RWPE2 (cell line): ENCODE results near the gene MMP23B.

Experiments
- ATAC-seq: fragments of 200-7000 bp; cut with Tn5 transposase; 3 replicates; pipeline ENCODE4 v1.9.1; 2021; ENCODE audit warnings: low read depth
- DNase-seq: peaks from one replicate; pipeline ENCODE4 v3.0.0-alpha.2; 2020; ENCODE audit warnings: low spot score
- H3K27ac ChIP-seq: fragments of 450-650 bp; 2 replicates; pipeline ENCODE4 v1.5.1; 2017; ENCODE audit warnings: mild to moderate bottlenecking; ENCODE audit not compliant: poor library complexity, severe bottlenecking
- H3K27me3 ChIP-seq: fragments of 250-450 bp; sonication (Bioruptor Pico); 2 replicates; pipeline ENCODE4 v1.5.1; 2021; ENCODE audit warnings: mild to moderate bottlenecking, moderate library complexity; ENCODE audit not compliant: insufficient read depth, poor library complexity, severe bottlenecking
- H3K36me3 ChIP-seq: fragments of 250-450 bp; sonication (Bioruptor Pico); 2 replicates; pipeline ENCODE4 v1.5.1; 2020; ENCODE audit warnings: low read depth, mild to moderate bottlenecking, moderate library complexity
- H3K4me1 ChIP-seq: fragments of 250-450 bp; sonication (Bioruptor Pico); 2 replicates; pipeline ENCODE4 v1.5.1; 2021; ENCODE audit warnings: mild to moderate bottlenecking, moderate library complexity; ENCODE audit not compliant: insufficient read depth, poor library complexity, severe bottlenecking
- H3K4me3 ChIP-seq: fragments of 250-450 bp; sonication (Bioruptor Pico); 2 replicates; pipeline ENCODE4 v1.5.1; 2021; ENCODE audit warnings: mild to moderate bottlenecking, moderate library complexity; ENCODE audit not compliant: severe bottlenecking
- H3K9me3 ChIP-seq: fragments of 250-450 bp; sonication (Bioruptor Pico); 2 replicates; pipeline ENCODE4 v1.5.1; 2021; ENCODE audit warnings: mild to moderate bottlenecking, moderate library complexity; ENCODE audit not compliant: severe bottlenecking
- TF ChIP-seq, protein P1 (sequence below): fragments of 450-650 bp; IDR thresholded peaks from one replicate; pipeline ENCODE4 v1.5.1; 2017; ENCODE audit warnings: mild to moderate bottlenecking, moderate library complexity; ENCODE audit not compliant: poor library complexity, severe bottlenecking

MMP23B gene

DNA sequence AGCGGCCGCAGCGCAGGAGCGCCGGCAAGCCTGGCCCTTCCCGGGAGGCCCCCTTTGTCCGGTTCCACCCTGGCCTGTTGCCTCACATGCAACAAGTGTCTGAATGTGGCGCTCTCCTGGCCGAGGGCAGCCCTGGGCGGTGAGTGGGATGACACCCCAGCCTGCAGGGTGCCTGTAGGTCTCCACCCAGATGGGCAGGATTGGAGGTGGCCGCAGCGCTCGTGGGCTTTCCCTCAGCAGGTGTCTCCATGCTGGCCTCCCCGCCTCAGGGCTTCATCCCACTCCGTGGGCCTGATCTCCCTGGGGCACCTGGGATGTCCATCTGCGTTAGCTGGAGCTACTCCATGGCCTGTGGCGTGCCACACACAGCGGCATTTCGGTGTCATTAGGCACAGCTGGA, 15.1 kb upstream of the MMP23B start:
- no peak overlapping the region for H3K27ac ChIP-seq
- H3K4me3 ChIP-seq: peak overlapping the region; percentile 83
- no peaks in the 10 kb centered on the region for H3K4me1 ChIP-seq
- TF ChIP-seq, protein P1, sequence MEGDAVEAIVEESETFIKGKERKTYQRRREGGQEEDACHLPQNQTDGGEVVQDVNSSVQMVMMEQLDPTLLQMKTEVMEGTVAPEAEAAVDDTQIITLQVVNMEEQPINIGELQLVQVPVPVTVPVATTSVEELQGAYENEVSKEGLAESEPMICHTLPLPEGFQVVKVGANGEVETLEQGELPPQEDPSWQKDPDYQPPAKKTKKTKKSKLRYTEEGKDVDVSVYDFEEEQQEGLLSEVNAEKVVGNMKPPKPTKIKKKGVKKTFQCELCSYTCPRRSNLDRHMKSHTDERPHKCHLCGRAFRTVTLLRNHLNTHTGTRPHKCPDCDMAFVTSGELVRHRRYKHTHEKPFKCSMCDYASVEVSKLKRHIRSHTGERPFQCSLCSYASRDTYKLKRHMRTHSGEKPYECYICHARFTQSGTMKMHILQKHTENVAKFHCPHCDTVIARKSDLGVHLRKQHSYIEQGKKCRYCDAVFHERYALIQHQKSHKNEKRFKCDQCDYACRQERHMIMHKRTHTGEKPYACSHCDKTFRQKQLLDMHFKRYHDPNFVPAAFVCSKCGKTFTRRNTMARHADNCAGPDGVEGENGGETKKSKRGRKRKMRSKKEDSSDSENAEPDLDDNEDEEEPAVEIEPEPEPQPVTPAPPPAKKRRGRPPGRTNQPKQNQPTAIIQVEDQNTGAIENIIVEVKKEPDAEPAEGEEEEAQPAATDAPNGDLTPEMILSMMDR: no peak
- H3K9me3 ChIP-seq: no peaks in the 10 kb centered on the region
- H3K27me3 ChIP-seq: no peaks in the 10 kb centered on the region
- H3K36me3 ChIP-seq: no peaks in the 10 kb centered on the region
- ATAC-seq: no peak
- DNase-seq: peak; percentile 62

DNA sequence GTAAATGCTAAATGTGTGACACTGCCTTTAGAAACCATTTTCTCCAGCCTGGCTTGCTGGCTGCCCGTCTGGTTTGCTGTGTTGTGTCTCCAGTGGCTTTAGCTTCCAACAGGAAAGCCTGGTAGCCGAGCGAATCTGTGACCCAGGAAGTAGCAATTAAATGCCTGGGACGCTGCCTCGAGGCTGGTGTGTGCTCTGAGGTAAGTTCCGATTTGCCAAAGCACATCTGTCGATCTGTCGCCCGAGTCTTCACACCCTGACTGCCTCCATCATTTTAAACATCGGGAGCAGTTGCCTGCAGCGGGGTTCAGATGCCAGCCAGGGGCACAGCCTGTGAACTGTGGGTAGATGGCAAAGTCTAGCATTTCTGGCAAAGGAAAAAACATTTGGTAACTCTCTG, 14.5 kb upstream of the MMP23B start:
- Histone ChIP-seq H3K27me3 (no peaks in the 10 kb centered on the region), H3K4me3 (no peak overlapping the region), H3K36me3 (no peaks in the 10 kb centered on the region), H3K9me3 (no peaks in the 10 kb centered on the region), H3K4me1 (no peaks in the 10 kb centered on the region), H3K27ac (no peak overlapping the region)
- DNase-seq: no peak
- no peak for ATAC-seq
- TF ChIP-seq, protein P1: no peak

DNA sequence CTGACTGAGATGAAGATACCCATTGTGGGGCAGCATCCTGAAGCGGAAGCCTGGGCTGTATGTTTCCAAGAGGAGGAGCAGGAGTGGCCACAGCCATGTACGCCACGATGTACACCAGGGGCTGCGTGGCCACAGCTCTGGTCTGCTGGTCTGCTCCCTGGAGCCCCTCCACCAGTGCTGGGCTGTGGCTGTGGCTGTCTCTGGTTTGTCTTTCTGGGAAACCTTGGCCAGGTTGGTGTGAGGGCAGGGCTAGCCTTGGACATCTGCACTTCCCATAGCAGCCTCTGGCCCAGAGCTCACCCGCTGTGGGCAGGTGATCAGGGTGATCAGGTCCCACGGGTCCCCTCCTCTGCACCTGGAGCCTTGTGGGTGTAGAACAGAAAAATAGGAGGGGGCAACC, 14.0 kb upstream of the MMP23B start:
- Histone ChIP-seq H3K9me3 (no peaks in the 10 kb centered on the region), H3K36me3 (no peaks in the 10 kb centered on the region), H3K4me3 (no peak overlapping the region), H3K4me1 (no peaks in the 10 kb centered on the region), H3K27me3 (no peaks in the 10 kb centered on the region), H3K27ac (no peak overlapping the region)
- no peak for ATAC-seq
- TF ChIP-seq, protein P1: no peak
- DNase-seq: no peak

DNA sequence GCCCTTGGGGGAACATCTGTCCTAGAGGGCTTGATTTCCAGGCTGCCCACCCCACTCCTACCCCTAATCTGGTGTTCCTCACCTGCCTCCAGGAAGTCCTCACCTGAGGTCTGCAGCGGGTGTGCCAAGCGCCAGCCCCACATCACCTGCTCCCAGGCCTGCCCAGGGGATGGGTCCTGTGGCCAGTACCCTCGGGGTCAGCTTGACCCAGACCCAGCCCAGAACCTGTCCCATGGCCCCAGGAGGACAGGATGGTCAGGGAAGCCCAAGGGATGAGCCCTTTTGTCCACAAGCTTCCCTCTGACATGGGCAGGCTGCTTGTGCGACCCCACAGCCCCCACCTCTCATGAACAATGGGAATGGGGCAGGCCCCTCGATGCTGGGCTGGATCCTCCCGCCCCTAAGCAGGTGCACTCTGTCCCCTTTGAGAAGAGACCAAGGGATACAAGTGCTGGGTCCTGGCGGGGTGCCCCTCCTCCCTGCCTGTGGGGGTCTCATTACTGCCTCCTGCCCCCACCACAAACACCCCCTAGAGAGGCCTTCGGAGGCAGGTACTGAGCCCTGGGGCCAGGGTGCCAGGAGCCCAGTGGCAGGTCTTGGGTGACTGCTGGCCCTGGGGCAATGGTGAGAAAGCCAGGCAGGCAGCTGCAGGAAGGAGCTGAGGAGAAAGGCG, 13.4 kb upstream of the MMP23B start:
- Histone ChIP-seq H3K27me3 (no peaks in the 10 kb centered on the region), H3K4me3 (no peak overlapping the region), H3K27ac (no peak overlapping the region), H3K36me3 (no peaks in the 10 kb centered on the region), H3K4me1 (no peaks in the 10 kb centered on the region), H3K9me3 (no peaks in the 10 kb centered on the region)
- DNase-seq (no peak), ATAC-seq (no peak)
- TF ChIP-seq, protein P1: no peak

DNA sequence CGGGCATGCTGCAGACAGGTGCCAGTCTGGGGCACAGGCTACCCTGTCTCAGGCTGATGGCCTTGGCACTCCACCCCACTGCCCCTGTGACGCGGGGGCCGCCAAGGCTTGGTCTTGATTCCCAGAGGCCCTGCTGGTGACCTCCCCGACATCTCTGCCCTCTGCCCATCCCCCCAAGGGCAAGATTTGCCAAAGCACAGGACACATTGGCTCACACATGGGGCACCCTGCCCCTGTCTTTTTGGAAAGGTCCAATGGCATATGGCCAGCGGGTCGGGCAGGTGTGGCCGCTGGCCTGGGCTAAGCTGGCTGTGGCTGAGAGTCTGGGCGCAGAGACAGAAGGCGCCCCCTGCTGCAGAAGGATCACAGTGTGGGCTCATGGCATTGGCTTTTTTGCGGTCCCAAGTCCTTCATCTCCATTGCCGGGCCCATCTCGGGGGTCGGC, 12.0 kb upstream of the MMP23B start:
- DNase-seq: no peak
- H3K27ac ChIP-seq: no peak overlapping the region
- no peak for ATAC-seq

More for the DNA sequence above, 12.0 kb upstream of the MMP23B start:
- TF ChIP-seq, protein P1: no peak
- Histone ChIP-seq H3K9me3 (no peaks in the 10 kb centered on the region), H3K4me1 (no peaks in the 10 kb centered on the region), H3K27me3 (no peaks in the 10 kb centered on the region), H3K36me3 (no peaks in the 10 kb centered on the region), H3K4me3 (no peak overlapping the region)
